DMS53 treated with DMSO at 0.1 percent for 48 hours (cell line): ENCODE results near the gene OR6C65.
A peak's percentile ranks its signal among the peaks of the same experiment; 100 is the strongest.

Experiments used
- DNase-seq: peaks from one replicate; lab custom pipeline; 2025; ENCODE audit not compliant: unreplicated experiment; lab: John Stamatoyannopoulos, UW

Gene OR6C65

GRCh38 chr12:55445357-55445756 lies 45.0 kb downstream of the OR6C65 start:
- DNase-seq, result no peak

- DNase-seq, result peak; percentile 15
Observed at GRCh38 chr12:55446326-55446725, 46.0 kb downstream of the OR6C65 start.

- no peak for DNase-seq
Observed at GRCh38 chr12:55448825-55449224, 48.5 kb downstream of the OR6C65 start.
